Type B pancreatic cell (in vitro differentiated cells): ENCODE data around the gene BCAT1. TPM values are rescaled to one million over a fixed set of nuclear protein-coding genes. Genes with fewer than 3 reads are reported as not detected.

Experiments used
- DNase-seq: peaks from one replicate; pipeline ENCODE4 v3.0.0; 2021; ENCODE audit warnings: mixed read lengths; ENCODE audit not compliant: unreplicated experiment; ENCODE audit errors: extremely low spot score
- H3K27ac Mint-ChIP-seq: 2 replicates; pipeline ENCODE4 v1.8.0; 2021; ENCODE audit warnings: mild to moderate bottlenecking, mixed read lengths
- H3K27me3 Mint-ChIP-seq: 2 replicates; pipeline ENCODE4 v1.8.0; 2021; ENCODE audit warnings: mixed read lengths
- H3K36me3 Mint-ChIP-seq: 2 replicates; pipeline ENCODE4 v1.8.0; 2021; ENCODE audit warnings: mixed read lengths
- H3K4me1 Mint-ChIP-seq: one replicate; pipeline ENCODE4 v1.8.0; 2021; ENCODE audit warnings: mixed read lengths; ENCODE audit not compliant: unreplicated experiment
- H3K4me3 Mint-ChIP-seq: 2 replicates; pipeline ENCODE4 v1.8.0; 2021; ENCODE audit warnings: mild to moderate bottlenecking, mixed read lengths
- H3K9me3 Mint-ChIP-seq: 2 replicates; pipeline ENCODE4 v1.8.0; 2021; ENCODE audit warnings: mixed read lengths
- CTCF ChIP-seq: fragments of 200-600 bp; sonication (generic); conservative IDR thresholded peaks from 2 replicates; pipeline ENCODE4 v1.5.0; 2021; ENCODE audit warnings: antibody characterized with exemption, mild to moderate bottlenecking
- total RNA-seq: library from RNA; stranded (reverse); gene quantifications from 2 replicates; pipeline ENCODE4 v1.2.1, GENCODE V29; 2021; ENCODE audit warnings: low replicate concordance

Gene BCAT1
- total RNA-seq, 1 donor from 2014 or later: 153 TPM

DNA sequence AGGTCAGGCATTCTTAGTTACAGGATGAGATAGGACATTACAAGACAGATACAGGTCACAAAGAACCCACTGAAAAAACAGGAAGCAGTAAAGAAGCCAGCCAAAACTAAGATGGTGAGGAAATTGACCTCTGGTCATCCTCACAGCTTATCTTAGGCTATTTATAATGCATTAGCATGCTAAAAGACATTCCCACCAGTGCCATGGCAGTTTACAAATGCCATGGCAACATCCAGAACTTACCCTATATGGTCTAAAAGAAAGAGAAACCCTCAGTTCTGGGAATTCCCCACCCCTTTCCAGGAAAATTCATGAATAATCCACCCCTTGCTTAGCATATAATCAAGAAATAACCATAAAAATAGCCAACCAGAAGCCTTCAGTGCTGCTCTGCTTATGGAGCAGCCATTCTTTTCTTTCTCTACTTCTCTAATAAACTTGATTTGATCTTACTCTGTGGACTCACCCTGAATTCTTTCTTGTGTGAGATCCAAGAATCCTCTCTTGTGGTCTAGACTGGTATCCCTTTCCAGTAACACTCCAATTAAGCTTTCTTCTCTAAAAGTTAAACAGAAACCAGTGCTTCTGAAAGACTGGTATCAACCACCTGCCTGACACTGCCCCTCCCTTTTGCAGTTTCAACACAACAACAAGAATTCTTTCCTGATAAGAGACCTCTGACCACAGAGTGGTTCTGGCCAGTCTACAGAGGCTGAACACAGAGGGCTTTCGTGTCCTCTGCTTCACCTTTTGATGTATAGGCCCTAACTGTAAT, 86.9 kb downstream of the BCAT1 start:
- no peak for TF ChIP-seq CTCF
- Mint-ChIP-seq H3K9me3 (peaks cover 17% of the 10 kb centered on the region), H3K4me3 (peak overlapping the region; percentile 35), H3K27me3 (no peaks in the 10 kb centered on the region), H3K4me1 (no peaks in the 10 kb centered on the region), H3K36me3 (peaks cover 83% of the 10 kb centered on the region), H3K27ac (peak overlapping the region; percentile 89)
- DNase-seq: no peak

GRCh38 chr12:24860546-24860945, 88.4 kb downstream of the BCAT1 start:
- no peak for DNase-seq
- H3K4me3 Mint-ChIP-seq: no peak overlapping the region
- H3K27ac Mint-ChIP-seq: peak overlapping the region; percentile 89
- H3K4me1 Mint-ChIP-seq: no peaks in the 10 kb centered on the region
- no peaks in the 10 kb centered on the region for H3K27me3 Mint-ChIP-seq
- TF ChIP-seq CTCF: no peak
- peaks cover 86% of the 10 kb centered on the region for H3K36me3 Mint-ChIP-seq
- peaks cover 23% of the 10 kb centered on the region for H3K9me3 Mint-ChIP-seq

DNA sequence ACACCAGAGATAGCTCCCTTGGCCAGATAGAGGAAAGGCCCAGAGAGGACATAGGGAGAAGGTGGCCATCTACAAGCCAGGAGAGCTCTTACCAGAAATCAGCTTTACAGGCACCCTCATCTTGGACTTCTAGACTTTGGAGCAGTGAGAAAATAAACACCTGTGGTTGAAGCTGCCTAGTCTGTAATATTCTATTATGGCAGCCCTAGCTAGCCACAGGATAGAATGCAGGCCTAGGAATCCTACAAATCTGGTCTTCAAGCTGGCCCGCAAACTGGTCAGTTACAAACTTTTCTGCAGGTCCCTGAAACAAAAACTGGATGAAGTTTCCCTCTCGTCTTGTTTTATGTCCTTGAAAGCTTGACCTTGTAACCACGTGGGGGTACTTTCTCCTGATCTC, 92.4 kb downstream of the BCAT1 start:
- Mint-ChIP-seq H3K27me3 (no peaks in the 10 kb centered on the region), H3K27ac (peak overlapping the region; percentile 64), H3K4me3 (peak overlapping the region; percentile 13), H3K9me3 (peaks cover 13% of the 10 kb centered on the region), H3K4me1 (peaks cover 6% of the 10 kb centered on the region), H3K36me3 (peaks cover 84% of the 10 kb centered on the region)
- no peak for TF ChIP-seq CTCF
- no peak for DNase-seq

- H3K4me3 Mint-ChIP-seq: no peak overlapping the region
- H3K27ac Mint-ChIP-seq: peak overlapping the region; percentile 50
- no peak for DNase-seq
- TF ChIP-seq CTCF: no peak
- peaks cover 10% of the 10 kb centered on the region for H3K9me3 Mint-ChIP-seq
- peaks cover 6% of the 10 kb centered on the region for H3K4me1 Mint-ChIP-seq
- peaks cover 76% of the 10 kb centered on the region for H3K36me3 Mint-ChIP-seq
- no peaks in the 10 kb centered on the region for H3K27me3 Mint-ChIP-seq
These were observed 94.0 kb downstream of the BCAT1 start for GRCh38 chr12:24854908-24855307.

DNA sequence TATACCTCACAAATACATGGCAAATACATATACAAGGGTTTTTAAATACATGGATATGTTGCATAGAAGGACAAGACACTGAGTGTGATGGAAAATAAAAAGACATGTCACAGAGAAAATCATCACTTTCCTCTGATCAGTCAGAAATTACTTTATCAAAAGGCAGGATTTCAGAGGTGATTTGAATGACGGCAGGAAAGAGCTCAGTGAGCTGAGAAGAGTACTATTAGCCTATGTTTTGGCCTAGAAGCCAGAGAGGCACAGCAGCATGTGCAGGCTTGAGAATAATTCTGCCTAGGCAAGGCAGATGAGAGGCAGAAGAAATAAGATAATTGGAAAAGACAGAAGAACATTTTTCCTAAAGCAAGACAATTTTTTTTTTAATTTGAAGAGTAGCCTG, 94.9 kb downstream of the BCAT1 start:
- Mint-ChIP-seq H3K4me3 (no peak overlapping the region), H3K27ac (peak overlapping the region; percentile 45), H3K4me1 (peaks cover 6% of the 10 kb centered on the region), H3K27me3 (no peaks in the 10 kb centered on the region), H3K9me3 (peaks cover 10% of the 10 kb centered on the region), H3K36me3 (peaks cover 76% of the 10 kb centered on the region)
- DNase-seq: no peak
- TF ChIP-seq CTCF: no peak
